GM23248 (cell line): ENCODE measurements around the gene CROCC. TPM values are rescaled to one million over a fixed set of nuclear protein-coding genes. Genes with fewer than 3 reads are reported as not detected.
"Not testable (repeated sequence)": the region's sequence is repeated elsewhere in the genome, so short reads cannot be mapped to it uniquely, and the experiment has no call there.

ENCODE experiments used
- DNase-seq: peaks from one replicate; pipeline ENCODE4 v3.0.0-alpha.2; 2015
- H2AFZ ChIP-seq: fragments of 200-600 bp; sonication (generic); 2 replicates; pipeline ENCODE4 v1.6.1; 2016; ENCODE audit warnings: antibody characterized with exemption
- H3F3A ChIP-seq: fragments of 200-600 bp; sonication (generic); 2 replicates; pipeline ENCODE4 v1.6.1; 2016; ENCODE audit warnings: mild to moderate bottlenecking, antibody characterized with exemption, mixed run types; ENCODE audit not compliant: insufficient read depth
- H3K27ac ChIP-seq: fragments of 200-600 bp; sonication (generic); 2 replicates; pipeline ENCODE4 v1.5.1; 2016; ENCODE audit warnings: mild to moderate bottlenecking
- H3K27me3 ChIP-seq: fragments of 200-600 bp; sonication (generic); replicated peaks from 2 replicates; pipeline ENCODE4 v1.6.1; 2016; ENCODE audit warnings: mild to moderate bottlenecking; ENCODE audit not compliant: insufficient read depth
- H3K36me3 ChIP-seq: fragments of 200-600 bp; sonication (generic); 2 replicates; pipeline ENCODE4 v1.6.1; 2016; ENCODE audit warnings: low read depth, mild to moderate bottlenecking
- H3K4me1 ChIP-seq: fragments of 200-600 bp; sonication (generic); 2 replicates; pipeline ENCODE4 v1.6.1; 2016; ENCODE audit warnings: mild to moderate bottlenecking; ENCODE audit not compliant: insufficient read depth
- H3K4me2 ChIP-seq: fragments of 200-600 bp; sonication (generic); one replicate; pipeline ENCODE4 v1.6.1; 2016; ENCODE audit warnings: mild to moderate bottlenecking; ENCODE audit not compliant: unreplicated experiment
- H3K4me3 ChIP-seq: fragments of 200-600 bp; sonication (generic); 2 replicates; pipeline ENCODE4 v1.5.1; 2016; ENCODE audit warnings: mild to moderate bottlenecking
- H3K79me2 ChIP-seq: fragments of 200-600 bp; sonication (generic); 2 replicates; pipeline ENCODE4 v1.6.1; 2016; ENCODE audit warnings: mild to moderate bottlenecking; ENCODE audit not compliant: insufficient read depth
- H3K9ac ChIP-seq: fragments of 200-600 bp; sonication (generic); 2 replicates; pipeline ENCODE4 v1.6.1; 2016; ENCODE audit warnings: mild to moderate bottlenecking
- H3K9me2 ChIP-seq: fragments of 200-600 bp; sonication (generic); 2 replicates; pipeline ENCODE4 v1.6.1; 2016; ENCODE audit warnings: mixed run types, mild to moderate bottlenecking, moderate library complexity; ENCODE audit not compliant: insufficient read depth
- H3K9me3 ChIP-seq: fragments of 200-600 bp; sonication (generic); one replicate; pipeline ENCODE4 v1.6.1; 2017; ENCODE audit warnings: low read depth
- H4K20me1 ChIP-seq: fragments of 200-600 bp; sonication (generic); 2 replicates; pipeline ENCODE4 v1.6.0; 2016; ENCODE audit not compliant: insufficient read depth
- EZH2 ChIP-seq: fragments of 200-600 bp; sonication (generic); IDR thresholded peaks from 2 replicates; pipeline ENCODE4 v1.6.1; 2018; ENCODE audit warnings: antibody characterized with exemption, mild to moderate bottlenecking; ENCODE audit not compliant: insufficient read depth, poor library complexity, severe bottlenecking
- EZH2phosphoT487 ChIP-seq: fragments of 200-600 bp; sonication (generic); IDR thresholded peaks from 2 replicates; pipeline ENCODE4 v1.6.1; 2018; ENCODE audit warnings: antibody characterized with exemption, moderate library complexity, mild to moderate bottlenecking, low read depth; ENCODE audit not compliant: insufficient read depth
- WGBS, 2 experiments: methylation state at CpG; one replicate each; pipeline ENCODE4 v1.1.6; 2015 to 2017; ENCODE audit warnings: low lambda C conversion rate in 2 of 2, low coverage in 1 of 2; ENCODE audit errors: missing lambda C conversion rate in 2 of 2; 5-methylcytosine and 5-hydroxymethylcytosine counted together
- in situ Hi-C: fragments of 300-500 bp; cut with MboI; formaldehyde crosslinking; loops from 2 replicates; pipeline ENCODE4 v1.15.0; 2020
- polyA plus RNA-seq: library from polyadenylated mRNA; unstranded; fragments of >200 nt; fragmentation: Nextera tagmentation; extraction: Ambion mirVana; gene quantifications from 2 replicates; pipeline ENCODE4 v1.2.1, GENCODE V29; 2016
- total RNA-seq: library from RNA; depleted of rRNA; stranded (reverse); fragments of >200 nt; shearing (Covaris generic); gene quantifications from 2 replicates; pipeline ENCODE4 v1.2.3, GENCODE V29; 2014

CROCC gene
- total and polyA plus RNA-seq, 2 experiments from 2014 or later = 5.2 to 17.6 TPM

- no peaks in the 10 kb centered on the region for H3F3A ChIP-seq
- H3K4me1 ChIP-seq = no peaks in the 10 kb centered on the region
- H3K9me2 ChIP-seq = no peaks in the 10 kb centered on the region
- H3K4me2 ChIP-seq = no peak overlapping the region
- no peak for DNase-seq
- H2AFZ ChIP-seq = no peak overlapping the region
- no peaks in the 10 kb centered on the region for H3K9me3 ChIP-seq
- H3K79me2 ChIP-seq = no peaks in the 10 kb centered on the region
- no peak overlapping the region for H3K4me3 ChIP-seq
- no peaks in the 10 kb centered on the region for H3K36me3 ChIP-seq
- in situ Hi-C loops = no loop called here
- H4K20me1 ChIP-seq = no peaks in the 10 kb centered on the region
- no peaks in the 10 kb centered on the region; the same call in 1 of the 2 replicates for H3K27me3 ChIP-seq
- H3K27ac ChIP-seq = no peak overlapping the region
- H3K9ac ChIP-seq = no peak overlapping the region
- 62 to 71% methylated on average over 10 of the region's 10 CpGs for WGBS, 2 experiments
- TF ChIP-seq EZH2phosphoT487 (no peak), EZH2 (no peak)
Measured at GRCh38 chr1:16926491-16927073, 4.9 kb downstream of the CROCC start.

GRCh38 chr1:16927256-16927655 lies 5.5 kb downstream of the CROCC start:
- no peak overlapping the region for H3K27ac ChIP-seq
- no peak for DNase-seq
- no peaks in the 10 kb centered on the region; the same call in 1 of the 2 replicates for H3K27me3 ChIP-seq
- H3K9ac ChIP-seq = no peak overlapping the region
- H4K20me1 ChIP-seq = no peaks in the 10 kb centered on the region
- H3K9me2 ChIP-seq = no peaks in the 10 kb centered on the region
- WGBS, 2 experiments = 71 to 74% methylated on average over 14 of the region's 14 CpGs
- TF ChIP-seq EZH2phosphoT487 (no peak), EZH2 (no peak)
- no peaks in the 10 kb centered on the region for H3K4me1 ChIP-seq
- H3K4me2 ChIP-seq = no peak overlapping the region
- in situ Hi-C loops = no loop called here
- H3K36me3 ChIP-seq = no peaks in the 10 kb centered on the region
- no peak overlapping the region for H2AFZ ChIP-seq
- no peak overlapping the region for H3K4me3 ChIP-seq
- H3K9me3 ChIP-seq = no peaks in the 10 kb centered on the region
- H3K79me2 ChIP-seq = no peaks in the 10 kb centered on the region
- no peaks in the 10 kb centered on the region for H3F3A ChIP-seq

GRCh38 chr1:16927711-16928485 lies 6.2 kb downstream of the CROCC start:
- no peaks in the 10 kb centered on the region for H3K36me3 ChIP-seq
- no peaks in the 10 kb centered on the region for H3K9me3 ChIP-seq
- H3K27me3 ChIP-seq = no peaks in the 10 kb centered on the region; the same call in 1 of the 2 replicates
- no peak overlapping the region for H3K4me2 ChIP-seq
- no peak overlapping the region for H3K9ac ChIP-seq
- in situ Hi-C loops = no loop called here
- H2AFZ ChIP-seq = no peak overlapping the region
- no peak overlapping the region for H3K27ac ChIP-seq
- H3F3A ChIP-seq = no peaks in the 10 kb centered on the region
- no peak for DNase-seq
- no peaks in the 10 kb centered on the region for H3K4me1 ChIP-seq
- no peak overlapping the region for H3K4me3 ChIP-seq
- no peaks in the 10 kb centered on the region for H3K9me2 ChIP-seq
- H4K20me1 ChIP-seq = no peaks in the 10 kb centered on the region
- WGBS, 2 experiments = 77 to 78% methylated on average over 13 of the region's 13 CpGs
- no peak for TF ChIP-seq EZH2phosphoT487
- no peak for TF ChIP-seq EZH2
- H3K79me2 ChIP-seq = no peaks in the 10 kb centered on the region

GRCh38 chr1:16929146-16930041 lies 7.7 kb downstream of the CROCC start:
- H3K27ac ChIP-seq, H3K4me1 ChIP-seq, H3K9ac ChIP-seq, H2AFZ ChIP-seq, DNase-seq, H3K79me2 ChIP-seq, H4K20me1 ChIP-seq, H3K4me3 ChIP-seq, H3K9me2 ChIP-seq, H3K36me3 ChIP-seq, H3F3A ChIP-seq, in situ Hi-C loops, H3K27me3 ChIP-seq, H3K4me2 ChIP-seq, H3K9me3 ChIP-seq: not testable (repeated sequence)
- 79 to 80% methylated on average over 23 to 24 of the region's 24 CpGs for WGBS, 2 experiments

GRCh38 chr1:16931206-16931934 lies 9.6 kb downstream of the CROCC start:
- H3K4me3 ChIP-seq, in situ Hi-C loops, H2AFZ ChIP-seq, H3K36me3 ChIP-seq, H3K79me2 ChIP-seq, H3K27ac ChIP-seq, H4K20me1 ChIP-seq, H3K27me3 ChIP-seq, H3K9ac ChIP-seq, H3F3A ChIP-seq, H3K9me2 ChIP-seq, H3K4me2 ChIP-seq, H3K4me1 ChIP-seq, H3K9me3 ChIP-seq: not testable (repeated sequence)
- peak; percentile 36 for DNase-seq
- WGBS, 2 experiments = 76 to 81% methylated on average over 18 of the region's 18 CpGs

GRCh38 chr1:16933945-16934344 lies 12.2 kb downstream of the CROCC start:
- H3K27ac ChIP-seq, H3K4me1 ChIP-seq, in situ Hi-C loops, H3K9me3 ChIP-seq, H3K9ac ChIP-seq, H3K36me3 ChIP-seq, H3K4me2 ChIP-seq, H3F3A ChIP-seq, H4K20me1 ChIP-seq, DNase-seq, H3K79me2 ChIP-seq, H3K4me3 ChIP-seq, H2AFZ ChIP-seq, H3K9me2 ChIP-seq, H3K27me3 ChIP-seq: not testable (repeated sequence)
